PC-9 (cell line): ENCODE data around the gene SASH1. TPM values are rescaled to one million over a fixed set of nuclear protein-coding genes. Genes with fewer than 3 reads are reported as not detected.

Experiments
- BruUV-seq: library from RNA; stranded (reverse); fragments of 400-500 nt; replicated peaks from 2 replicates; lab custom pipeline; 2021; lab: Mats Ljungman, UMichigan
- CTCF ChIA-PET: fragments of 300-600 bp; sonication (Branson Sonifier 250); formaldehyde crosslinking; loops from one replicate; lab custom pipeline; 2022; ENCODE audit warnings: antibody characterized with exemption; lab: Charles Lee
- POLR2A ChIA-PET: fragments of 300-600 bp; sonication (Branson Sonifier 250); formaldehyde crosslinking; loops from one replicate; lab custom pipeline; 2022; ENCODE audit warnings: antibody characterized with exemption; ENCODE audit not compliant: unreplicated experiment; lab: Charles Lee
- DNase-seq, 2 experiments: peaks; one replicate each; pipeline versions ENCODE4 v3.0.0 to v3.0.0-alpha.2; 2015 to 2022; ENCODE audit warnings: mixed read lengths in 1 of 2
- H2AFZ ChIP-seq: fragments of 200-600 bp; sonication (generic); 2 replicates; pipeline ENCODE4 v1.8.1; 2017; ENCODE audit warnings: antibody characterized with exemption
- H3F3A ChIP-seq: fragments of 200-600 bp; sonication (generic); 2 replicates; pipeline ENCODE4 v1.8.1; 2017; ENCODE audit warnings: antibody characterized with exemption, mild to moderate bottlenecking, low read depth; ENCODE audit not compliant: insufficient read depth
- H3K27ac ChIP-seq: fragments of 200-600 bp; sonication (generic); 2 replicates; pipeline ENCODE4 v1.6.1; 2016; ENCODE audit warnings: mixed run types
- H3K27me3 ChIP-seq: fragments of 200-600 bp; sonication (generic); 2 replicates; pipeline ENCODE4 v1.6.1; 2016; ENCODE audit warnings: low read depth, mixed run types; ENCODE audit not compliant: insufficient read depth
- H3K36me3 ChIP-seq: fragments of 200-600 bp; sonication (generic); 2 replicates; pipeline ENCODE4 v1.6.1; 2016; ENCODE audit warnings: low read depth, mixed run types
- H3K4me1 ChIP-seq: fragments of 200-600 bp; sonication (generic); replicated peaks from 2 replicates; pipeline ENCODE4 v1.6.1; 2016; ENCODE audit warnings: mixed run types; ENCODE audit not compliant: insufficient read depth
- H3K4me2 ChIP-seq: fragments of 200-600 bp; sonication (generic); 2 replicates; pipeline ENCODE4 v1.6.1; 2017; ENCODE audit warnings: mixed run types
- H3K4me3 ChIP-seq: fragments of 200-600 bp; sonication (generic); 2 replicates; pipeline ENCODE4 v1.6.1; 2016; ENCODE audit warnings: mixed run types
- H3K79me2 ChIP-seq: fragments of 200-600 bp; sonication (generic); 2 replicates; pipeline ENCODE4 v1.6.1; 2017; ENCODE audit warnings: low read depth, mixed run types
- H3K9me2 ChIP-seq: fragments of 200-600 bp; sonication (generic); 2 replicates; pipeline ENCODE4 v1.8.1; 2017; ENCODE audit warnings: mild to moderate bottlenecking; ENCODE audit not compliant: insufficient read depth
- H3K9me3 ChIP-seq: fragments of 200-600 bp; sonication (generic); 2 replicates; pipeline ENCODE4 v1.8.1; 2016; ENCODE audit warnings: low read depth; ENCODE audit not compliant: insufficient read depth
- H4K20me1 ChIP-seq: fragments of 200-600 bp; sonication (generic); 2 replicates; pipeline ENCODE4 v1.8.1; 2017; ENCODE audit not compliant: insufficient read depth
- EZH2 ChIP-seq: fragments of 200-600 bp; sonication (generic); IDR thresholded peaks from 2 replicates; pipeline ENCODE4 v1.8.0; 2017; ENCODE audit warnings: antibody characterized with exemption, low read depth
- intact Hi-C: fragments of 100-400 bp; cut with micrococcal nuclease; formaldehyde crosslinking; loops from one replicate; pipeline ENCODE4 v1.10.0; 2022; ENCODE audit not compliant: unreplicated experiment
- total RNA-seq: library from RNA; stranded (reverse); gene quantifications from 2 replicates; pipeline ENCODE4 v1.2.3, GENCODE V29; 2021
- TF ChIP-seq, protein P1 (sequence below): fragments of 200-600 bp; sonication (generic); conservative IDR thresholded peaks from 2 replicates; pipeline ENCODE4 v1.6.1; 2017; ENCODE audit warnings: mixed run types, antibody characterized with exemption, mild to moderate bottlenecking, moderate library complexity

The SASH1 gene
- total RNA-seq, 1 experiment from 2014 or later, result 32.9 TPM

GRCh38 chr6:148573922-148574321, 231.3 kb downstream of the SASH1 start:
- Histone ChIP-seq H3K4me2 (no peak overlapping the region), H3K27ac (no peak overlapping the region), H3K9me2 (no peaks in the 10 kb centered on the region), H3K4me3 (no peak overlapping the region), H4K20me1 (no peaks in the 10 kb centered on the region), H3F3A (no peaks in the 10 kb centered on the region), H3K9me3 (no peaks in the 10 kb centered on the region), H3K4me1 (no peaks in the 10 kb centered on the region), H2AFZ (no peak overlapping the region), H3K79me2 (no peaks in the 10 kb centered on the region), H3K27me3 (no peaks in the 10 kb centered on the region; the same call in 1 of the 2 replicates), H3K36me3 (no peaks in the 10 kb centered on the region)
- no TSS peak for BruUV-seq
- no peak for DNase-seq
- intact Hi-C loops, result no loop called here
- POLR2A ChIA-PET, result interaction anchor here (0.6 kb wide), 1 partner anchor 402 kb away, joined by 7 read pairs; no protein-coding TSS in a partner anchor
- CTCF ChIA-PET, result no interaction called here
- TF ChIP-seq EZH2, result no peak
- TF ChIP-seq, protein P1, sequence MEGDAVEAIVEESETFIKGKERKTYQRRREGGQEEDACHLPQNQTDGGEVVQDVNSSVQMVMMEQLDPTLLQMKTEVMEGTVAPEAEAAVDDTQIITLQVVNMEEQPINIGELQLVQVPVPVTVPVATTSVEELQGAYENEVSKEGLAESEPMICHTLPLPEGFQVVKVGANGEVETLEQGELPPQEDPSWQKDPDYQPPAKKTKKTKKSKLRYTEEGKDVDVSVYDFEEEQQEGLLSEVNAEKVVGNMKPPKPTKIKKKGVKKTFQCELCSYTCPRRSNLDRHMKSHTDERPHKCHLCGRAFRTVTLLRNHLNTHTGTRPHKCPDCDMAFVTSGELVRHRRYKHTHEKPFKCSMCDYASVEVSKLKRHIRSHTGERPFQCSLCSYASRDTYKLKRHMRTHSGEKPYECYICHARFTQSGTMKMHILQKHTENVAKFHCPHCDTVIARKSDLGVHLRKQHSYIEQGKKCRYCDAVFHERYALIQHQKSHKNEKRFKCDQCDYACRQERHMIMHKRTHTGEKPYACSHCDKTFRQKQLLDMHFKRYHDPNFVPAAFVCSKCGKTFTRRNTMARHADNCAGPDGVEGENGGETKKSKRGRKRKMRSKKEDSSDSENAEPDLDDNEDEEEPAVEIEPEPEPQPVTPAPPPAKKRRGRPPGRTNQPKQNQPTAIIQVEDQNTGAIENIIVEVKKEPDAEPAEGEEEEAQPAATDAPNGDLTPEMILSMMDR, result no peak

- no peaks in the 10 kb centered on the region for H3F3A ChIP-seq
- 0 out of 2 replicates have a peak, but pooled peaks cover 3% of the 10 kb centered on the region for H3K9me2 ChIP-seq
- no peak overlapping the region for H3K4me2 ChIP-seq
- H3K27ac ChIP-seq, result no peak overlapping the region
- H3K4me3 ChIP-seq, result no peak overlapping the region
- H2AFZ ChIP-seq, result no peak overlapping the region
- no peaks in the 10 kb centered on the region for H4K20me1 ChIP-seq
- CTCF ChIA-PET, result interaction anchor here (0.7 to 1.6 kb wide), 5 partner anchors 167 to 854 kb away, joined by 3 to 10 read pairs (median 3); no protein-coding TSS in a partner anchor
- no peaks in the 10 kb centered on the region for H3K9me3 ChIP-seq
- no peaks in the 10 kb centered on the region for H3K4me1 ChIP-seq
- peaks cover under 1% of the 10 kb centered on the region; the same call in 1 of the 2 replicates for H3K27me3 ChIP-seq
- no peaks in the 10 kb centered on the region for H3K36me3 ChIP-seq
- TF ChIP-seq EZH2, result no peak
- TF ChIP-seq, protein P1, result peak; percentile 82
- peak; percentile 37 to 56 for DNase-seq
- POLR2A ChIA-PET, result no interaction called here
- no peaks in the 10 kb centered on the region for H3K79me2 ChIP-seq
- intact Hi-C loops, result loop anchor here (1.0 to 5.0 kb wide), 5 partner anchors 169 to 939 kb away; partner anchors contain the start of gene UST
- no TSS peak for BruUV-seq
Observed at GRCh38 chr6:148577687-148578488, 235.2 kb downstream of the SASH1 start.

- ChIA-PET POLR2A (no interaction called here), CTCF (interaction anchor here (0.8 to 1.4 kb wide), 3 partner anchors 394 to 854 kb away, joined by 3 to 10 read pairs (median 3); no protein-coding TSS in a partner anchor)
- H3K79me2 ChIP-seq, result no peaks in the 10 kb centered on the region
- no peaks in the 10 kb centered on the region for H4K20me1 ChIP-seq
- H3K9me3 ChIP-seq, result no peaks in the 10 kb centered on the region
- BruUV-seq, result no TSS peak
- H3K36me3 ChIP-seq, result no peaks in the 10 kb centered on the region
- no peak overlapping the region for H3K27ac ChIP-seq
- H3K4me1 ChIP-seq, result no peaks in the 10 kb centered on the region
- intact Hi-C loops, result loop anchor here (1.0 to 5.0 kb wide), 5 partner anchors 169 to 938 kb away; partner anchors contain the start of gene UST
- TF ChIP-seq EZH2, result no peak
- TF ChIP-seq, protein P1, result no peak; the same call in 1 of the 2 replicates
- no peak for DNase-seq
- 0 out of 2 replicates have a peak, but pooled peaks cover 3% of the 10 kb centered on the region for H3K9me2 ChIP-seq
- no peak overlapping the region for H3K4me2 ChIP-seq
- H2AFZ ChIP-seq, result no peak overlapping the region
- no peak overlapping the region for H3K4me3 ChIP-seq
- H3K27me3 ChIP-seq, result peaks cover 6% of the 10 kb centered on the region; the same call in 1 of the 2 replicates
- H3F3A ChIP-seq, result no peaks in the 10 kb centered on the region
Observed at GRCh38 chr6:148578489-148578814, 235.8 kb downstream of the SASH1 start.
